HepG2 (cell line): ENCODE measurements around the gene HIRA. TPM values are rescaled to one million over a fixed set of nuclear protein-coding genes. Genes with fewer than 3 reads are reported as not detected.
A peak's percentile ranks its signal among the peaks of the same experiment; 100 is the strongest.

Experiments
- AFF4 ChIP-seq: sonication (generic); formaldehyde crosslinking; IDR thresholded peaks from 2 replicates; pipeline ENCODE4 v1.4.0; 2020; ENCODE audit warnings: missing genetic modification reagents
- AGO2 ChIP-seq: fragments of 200-400 bp; formaldehyde crosslinking; optimal IDR thresholded peaks from 2 replicates; pipeline ENCODE3; 2017; ENCODE audit warnings: mild to moderate bottlenecking, low read depth, low read length, moderate library complexity
- ISL2 ChIP-seq: sonication (generic); formaldehyde crosslinking; IDR thresholded peaks from 2 replicates; pipeline ENCODE4 v1.5.0; 2020; ENCODE audit warnings: missing genetic modification reagents
- PATZ1 ChIP-seq: sonication (generic); formaldehyde crosslinking; IDR thresholded peaks from 2 replicates; pipeline ENCODE4 v1.4.0; 2020; ENCODE audit warnings: missing genetic modification reagents
- POLR2AphosphoS5 ChIP-seq: IDR thresholded peaks from 2 replicates; pipeline ENCODE4 v1.6.1; 2012; ENCODE audit warnings: low read depth, low read length
- SNAPC4 ChIP-seq: sonication (generic); formaldehyde crosslinking; IDR thresholded peaks from 2 replicates; pipeline ENCODE4 v1.4.0; 2020; ENCODE audit warnings: mild to moderate bottlenecking, missing genetic modification reagents
- polyA plus RNA-seq, 8 experiments: library from polyadenylated mRNA; depleted of rRNA in 3 of 8; stranded (reverse) in 7 of 8; unstranded in 1 of 8; fragments of >200 nt; fragmentation: Illumina TruSeq in 4 of 8; extraction: Trizol in 4 of 8; gene quantifications; 2 replicates each; pipeline versions ENCODE4 v1.2.1 to v1.2.3, GENCODE V29; 2011 to 2016; ENCODE audit warnings: low read depth in 4 of 8, missing spikeins in 1 of 8, mixed read lengths in 1 of 8; ENCODE audit not compliant: insufficient read depth in 1 of 8
- total RNA-seq, 5 experiments: library from RNA; depleted of rRNA; stranded (reverse); fragments of >200 nt; fragmentation: Illumina TruSeq; extraction: Trizol; gene quantifications; 2 replicates each; pipeline ENCODE4 v1.2.3, GENCODE V29; 2016; ENCODE audit warnings: low read depth in 1 of 5
- TF ChIP-seq, protein P1 (sequence below): sonication (generic); formaldehyde crosslinking; IDR thresholded peaks from 2 replicates; pipeline ENCODE4 v1.4.0; 2020; ENCODE audit warnings: missing genetic modification reagents
- TF ChIP-seq, protein P2 (sequence below): sonication (generic); formaldehyde crosslinking; IDR thresholded peaks from 2 replicates; pipeline ENCODE4 v1.9.0; 2022; ENCODE audit warnings: missing genetic modification reagents, mild to moderate bottlenecking, borderline replicate concordance
- TF ChIP-seq, protein P3 (sequence below): sonication (generic); formaldehyde crosslinking; IDR thresholded peaks from 2 replicates; pipeline ENCODE4 v1.8.1; 2023; ENCODE audit warnings: mild to moderate bottlenecking, missing genetic modification reagents

The HIRA gene
- total and polyA plus RNA-seq, 2 of the 13 experiments (the other 11 are each of a cell fraction or from before 2014, with no cell fraction given), result 21.5 to 29.2 TPM

DNA sequence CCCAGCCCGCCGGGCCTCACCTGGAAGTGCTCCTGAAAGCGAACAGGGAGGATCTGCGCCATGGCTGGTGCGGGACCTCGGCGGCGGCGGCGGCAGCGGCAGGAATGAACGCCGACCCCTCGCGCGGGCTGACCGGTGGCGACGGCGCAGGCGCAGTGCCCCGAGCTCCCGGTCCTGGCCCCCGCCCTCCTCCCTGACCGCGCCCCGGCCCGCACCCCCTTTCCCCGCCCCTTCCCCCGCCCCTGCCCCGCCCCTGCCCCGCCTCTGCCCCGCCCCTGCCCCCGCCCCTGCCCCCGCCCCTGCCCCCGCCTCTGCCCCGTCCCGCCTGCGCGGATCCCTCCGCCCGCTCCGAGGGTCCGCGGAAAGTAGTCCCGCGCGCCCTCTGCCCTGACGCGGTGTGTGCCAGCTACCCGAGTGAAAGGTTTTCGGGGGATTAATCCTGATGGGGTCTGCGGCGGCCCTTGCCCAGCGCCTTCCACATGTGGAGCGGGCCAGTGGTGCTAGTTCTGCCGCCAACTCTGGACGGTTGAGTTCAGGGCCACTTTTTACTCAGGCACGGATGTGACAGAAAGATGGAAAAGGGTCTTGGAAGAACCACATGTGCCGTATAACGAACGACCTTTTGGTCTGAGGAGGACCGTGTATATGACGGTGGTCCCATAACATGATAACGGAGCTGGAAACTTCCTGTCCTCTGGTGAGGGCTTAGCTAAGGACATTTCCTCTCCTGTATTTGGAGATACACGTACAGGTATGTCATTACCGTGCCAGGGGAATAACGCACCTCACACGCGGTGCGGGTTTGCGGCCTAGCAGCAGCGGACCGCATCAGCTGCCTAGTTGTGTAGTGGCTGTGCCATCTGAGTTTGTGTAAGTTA, 139.7 kb downstream of the HIRA start, which contains the start of gene CLTCL1 (continued):
- TF ChIP-seq, protein P1, sequence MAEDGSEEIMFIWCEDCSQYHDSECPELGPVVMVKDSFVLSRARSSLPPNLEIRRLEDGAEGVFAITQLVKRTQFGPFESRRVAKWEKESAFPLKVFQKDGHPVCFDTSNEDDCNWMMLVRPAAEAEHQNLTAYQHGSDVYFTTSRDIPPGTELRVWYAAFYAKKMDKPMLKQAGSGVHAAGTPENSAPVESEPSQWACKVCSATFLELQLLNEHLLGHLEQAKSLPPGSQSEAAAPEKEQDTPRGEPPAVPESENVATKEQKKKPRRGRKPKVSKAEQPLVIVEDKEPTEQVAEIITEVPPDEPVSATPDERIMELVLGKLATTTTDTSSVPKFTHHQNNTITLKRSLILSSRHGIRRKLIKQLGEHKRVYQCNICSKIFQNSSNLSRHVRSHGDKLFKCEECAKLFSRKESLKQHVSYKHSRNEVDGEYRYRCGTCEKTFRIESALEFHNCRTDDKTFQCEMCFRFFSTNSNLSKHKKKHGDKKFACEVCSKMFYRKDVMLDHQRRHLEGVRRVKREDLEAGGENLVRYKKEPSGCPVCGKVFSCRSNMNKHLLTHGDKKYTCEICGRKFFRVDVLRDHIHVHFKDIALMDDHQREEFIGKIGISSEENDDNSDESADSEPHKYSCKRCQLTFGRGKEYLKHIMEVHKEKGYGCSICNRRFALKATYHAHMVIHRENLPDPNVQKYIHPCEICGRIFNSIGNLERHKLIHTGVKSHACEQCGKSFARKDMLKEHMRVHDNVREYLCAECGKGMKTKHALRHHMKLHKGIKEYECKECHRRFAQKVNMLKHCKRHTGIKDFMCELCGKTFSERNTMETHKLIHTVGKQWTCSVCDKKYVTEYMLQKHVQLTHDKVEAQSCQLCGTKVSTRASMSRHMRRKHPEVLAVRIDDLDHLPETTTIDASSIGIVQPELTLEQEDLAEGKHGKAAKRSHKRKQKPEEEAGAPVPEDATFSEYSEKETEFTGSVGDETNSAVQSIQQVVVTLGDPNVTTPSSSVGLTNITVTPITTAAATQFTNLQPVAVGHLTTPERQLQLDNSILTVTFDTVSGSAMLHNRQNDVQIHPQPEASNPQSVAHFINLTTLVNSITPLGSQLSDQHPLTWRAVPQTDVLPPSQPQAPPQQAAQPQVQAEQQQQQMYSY (CRISPR knock-in tag), result 0 out of 2 replicates have a peak, but pooled peaks have one; percentile 57
- TF ChIP-seq ISL2 (CRISPR knock-in tag) (0 out of 2 replicates have a peak, but pooled peaks have one; percentile 29), PATZ1 (CRISPR knock-in tag) (peak; percentile 62), AGO2 (no peak), POLR2AphosphoS5 (peak; percentile 82), AFF4 (no peak), SNAPC4 (CRISPR knock-in tag) (no peak)
- TF ChIP-seq, protein P2, sequence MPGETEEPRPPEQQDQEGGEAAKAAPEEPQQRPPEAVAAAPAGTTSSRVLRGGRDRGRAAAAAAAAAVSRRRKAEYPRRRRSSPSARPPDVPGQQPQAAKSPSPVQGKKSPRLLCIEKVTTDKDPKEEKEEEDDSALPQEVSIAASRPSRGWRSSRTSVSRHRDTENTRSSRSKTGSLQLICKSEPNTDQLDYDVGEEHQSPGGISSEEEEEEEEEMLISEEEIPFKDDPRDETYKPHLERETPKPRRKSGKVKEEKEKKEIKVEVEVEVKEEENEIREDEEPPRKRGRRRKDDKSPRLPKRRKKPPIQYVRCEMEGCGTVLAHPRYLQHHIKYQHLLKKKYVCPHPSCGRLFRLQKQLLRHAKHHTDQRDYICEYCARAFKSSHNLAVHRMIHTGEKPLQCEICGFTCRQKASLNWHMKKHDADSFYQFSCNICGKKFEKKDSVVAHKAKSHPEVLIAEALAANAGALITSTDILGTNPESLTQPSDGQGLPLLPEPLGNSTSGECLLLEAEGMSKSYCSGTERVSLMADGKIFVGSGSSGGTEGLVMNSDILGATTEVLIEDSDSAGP, result peak; percentile 76; the same call in 1 of the 2 replicates
- TF ChIP-seq, protein P3, sequence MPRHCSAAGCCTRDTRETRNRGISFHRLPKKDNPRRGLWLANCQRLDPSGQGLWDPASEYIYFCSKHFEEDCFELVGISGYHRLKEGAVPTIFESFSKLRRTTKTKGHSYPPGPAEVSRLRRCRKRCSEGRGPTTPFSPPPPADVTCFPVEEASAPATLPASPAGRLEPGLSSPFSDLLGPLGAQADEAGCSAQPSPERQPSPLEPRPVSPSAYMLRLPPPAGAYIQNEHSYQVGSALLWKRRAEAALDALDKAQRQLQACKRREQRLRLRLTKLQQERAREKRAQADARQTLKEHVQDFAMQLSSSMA (CRISPR knock-in tag), result no peak
